C4-2B (cell line): ENCODE results near the gene RORB.

ENCODE experiments used
- ZFX ChIP-seq: fragments of 450-650 bp; IDR thresholded peaks from 2 replicates; pipeline ENCODE4 v1.6.1; 2017
- TF ChIP-seq, protein P1 (sequence below): fragments of 450-650 bp; conservative IDR thresholded peaks from 2 replicates; pipeline ENCODE4 v1.5.1; 2017; ENCODE audit warnings: mild to moderate bottlenecking

DNA sequence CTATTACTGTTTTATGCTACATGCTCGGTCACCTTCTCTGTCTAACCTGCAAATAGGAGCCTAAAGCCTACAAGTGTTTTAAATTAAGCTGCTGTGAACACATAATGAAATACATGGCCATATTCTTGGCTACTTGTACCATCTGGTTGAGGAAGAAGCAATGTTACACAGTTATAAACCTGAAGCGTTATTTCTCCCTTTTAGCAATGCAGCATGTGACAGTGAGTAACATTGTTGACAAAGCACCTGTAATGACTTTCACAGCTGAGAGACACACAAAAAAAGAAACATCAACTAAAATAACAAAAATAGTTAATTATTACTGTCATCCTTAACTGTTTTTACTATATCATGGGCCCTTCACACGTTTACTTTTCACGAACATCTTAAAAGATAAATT is 146.9 kb downstream of the RORB start:
- TF ChIP-seq, protein P1, sequence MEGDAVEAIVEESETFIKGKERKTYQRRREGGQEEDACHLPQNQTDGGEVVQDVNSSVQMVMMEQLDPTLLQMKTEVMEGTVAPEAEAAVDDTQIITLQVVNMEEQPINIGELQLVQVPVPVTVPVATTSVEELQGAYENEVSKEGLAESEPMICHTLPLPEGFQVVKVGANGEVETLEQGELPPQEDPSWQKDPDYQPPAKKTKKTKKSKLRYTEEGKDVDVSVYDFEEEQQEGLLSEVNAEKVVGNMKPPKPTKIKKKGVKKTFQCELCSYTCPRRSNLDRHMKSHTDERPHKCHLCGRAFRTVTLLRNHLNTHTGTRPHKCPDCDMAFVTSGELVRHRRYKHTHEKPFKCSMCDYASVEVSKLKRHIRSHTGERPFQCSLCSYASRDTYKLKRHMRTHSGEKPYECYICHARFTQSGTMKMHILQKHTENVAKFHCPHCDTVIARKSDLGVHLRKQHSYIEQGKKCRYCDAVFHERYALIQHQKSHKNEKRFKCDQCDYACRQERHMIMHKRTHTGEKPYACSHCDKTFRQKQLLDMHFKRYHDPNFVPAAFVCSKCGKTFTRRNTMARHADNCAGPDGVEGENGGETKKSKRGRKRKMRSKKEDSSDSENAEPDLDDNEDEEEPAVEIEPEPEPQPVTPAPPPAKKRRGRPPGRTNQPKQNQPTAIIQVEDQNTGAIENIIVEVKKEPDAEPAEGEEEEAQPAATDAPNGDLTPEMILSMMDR = no peak
- TF ChIP-seq ZFX = no peak
